ENCODE measurements around the gene CELF1. TPM values are rescaled to one million over a fixed set of nuclear protein-coding genes. Genes with fewer than 3 reads are reported as not detected.

CELF1 gene
- total RNA-seq, 2 experiments from 2014 or later = 120 to 122 TPM

DNA sequence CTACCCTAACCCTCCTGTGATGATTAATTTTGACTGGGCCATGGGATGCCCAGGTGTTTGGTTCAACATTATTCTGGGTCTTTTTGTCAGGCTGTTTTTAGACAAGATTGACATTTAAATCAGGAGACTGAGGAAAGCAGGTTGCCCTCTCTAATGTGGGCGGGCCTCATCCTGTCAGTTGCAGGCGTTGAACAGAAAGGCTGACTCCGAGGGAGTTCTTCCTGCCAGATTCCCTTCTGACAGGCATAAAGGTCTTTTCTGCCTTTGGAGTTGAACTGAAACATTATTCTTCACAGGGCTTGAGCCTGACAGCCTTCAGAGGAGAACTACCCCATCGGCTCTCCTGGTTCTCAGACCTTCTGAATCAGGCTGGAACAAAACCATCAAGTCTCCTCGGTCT lies 122.4 kb downstream of the CELF1 start:
- Mint-ChIP-seq H3K27me3 (no peaks in the 10 kb centered on the region), H3K4me1 (ENCODE audit: low read depth) (peaks cover 5% of the 10 kb centered on the region), H3K4me3 (no peak overlapping the region), H3K36me3 (ENCODE audit: low read depth) (peaks cover 6% of the 10 kb centered on the region), H3K9me3 (no peaks in the 10 kb centered on the region), H3K27ac (no peak overlapping the region)
- CTCF ChIA-PET = no interaction called here
- DNase-seq (no peak), ATAC-seq (no peak)
- TF ChIP-seq, protein P1, sequence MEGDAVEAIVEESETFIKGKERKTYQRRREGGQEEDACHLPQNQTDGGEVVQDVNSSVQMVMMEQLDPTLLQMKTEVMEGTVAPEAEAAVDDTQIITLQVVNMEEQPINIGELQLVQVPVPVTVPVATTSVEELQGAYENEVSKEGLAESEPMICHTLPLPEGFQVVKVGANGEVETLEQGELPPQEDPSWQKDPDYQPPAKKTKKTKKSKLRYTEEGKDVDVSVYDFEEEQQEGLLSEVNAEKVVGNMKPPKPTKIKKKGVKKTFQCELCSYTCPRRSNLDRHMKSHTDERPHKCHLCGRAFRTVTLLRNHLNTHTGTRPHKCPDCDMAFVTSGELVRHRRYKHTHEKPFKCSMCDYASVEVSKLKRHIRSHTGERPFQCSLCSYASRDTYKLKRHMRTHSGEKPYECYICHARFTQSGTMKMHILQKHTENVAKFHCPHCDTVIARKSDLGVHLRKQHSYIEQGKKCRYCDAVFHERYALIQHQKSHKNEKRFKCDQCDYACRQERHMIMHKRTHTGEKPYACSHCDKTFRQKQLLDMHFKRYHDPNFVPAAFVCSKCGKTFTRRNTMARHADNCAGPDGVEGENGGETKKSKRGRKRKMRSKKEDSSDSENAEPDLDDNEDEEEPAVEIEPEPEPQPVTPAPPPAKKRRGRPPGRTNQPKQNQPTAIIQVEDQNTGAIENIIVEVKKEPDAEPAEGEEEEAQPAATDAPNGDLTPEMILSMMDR (IDR thresholded peaks at IDR 0.05) = no peak
- intact Hi-C loops (cut with micrococcal nuclease) = no loop called here
- POLR2A ChIA-PET = interaction anchor here (1.4 kb wide), 1 partner anchor 215 kb away, joined by 3 read pairs; the partner anchor contains the start of gene DDB2

- ChIA-PET CTCF (interaction anchor here (0.6 to 8.3 kb wide), 5 partner anchors 16 to 164 kb away, joined by 3 to 90 read pairs (median 4); partner anchors contain the start of gene SLC39A13), POLR2A (interaction anchor here (0.6 to 4.7 kb wide), 13 partner anchors 10 to 250 kb away, joined by 3 to 54 read pairs (median 4); partner anchors contain the start of genes ACP2, ARFGAP2, KBTBD4 and NDUFS3)
- Mint-ChIP-seq H3K27me3 (no peaks in the 10 kb centered on the region), H3K36me3 (ENCODE audit: low read depth) (peaks cover 37% of the 10 kb centered on the region), H3K4me1 (ENCODE audit: low read depth) (peaks cover 23% of the 10 kb centered on the region), H3K27ac (peak within 1 kb of the TSS; percentile 99), H3K9me3 (no peaks in the 10 kb centered on the region), H3K4me3 (peak within 1 kb of the TSS; percentile 88)
- DNase-seq (peak; percentile 99), ATAC-seq (peak; percentile 98)
- TF ChIP-seq, protein P1 (IDR thresholded peaks at IDR 0.05) = no peak
- intact Hi-C loops (cut with micrococcal nuclease) = no loop called here
Observed at GRCh38 chr11:47426062-47426956, 126.6 kb downstream of the CELF1 start, which contains the start of gene PSMC3. PSMC3 (minus strand) TSS chr11:47426439; CDS start chr11:47426279, 160 bp downstream.

DNA sequence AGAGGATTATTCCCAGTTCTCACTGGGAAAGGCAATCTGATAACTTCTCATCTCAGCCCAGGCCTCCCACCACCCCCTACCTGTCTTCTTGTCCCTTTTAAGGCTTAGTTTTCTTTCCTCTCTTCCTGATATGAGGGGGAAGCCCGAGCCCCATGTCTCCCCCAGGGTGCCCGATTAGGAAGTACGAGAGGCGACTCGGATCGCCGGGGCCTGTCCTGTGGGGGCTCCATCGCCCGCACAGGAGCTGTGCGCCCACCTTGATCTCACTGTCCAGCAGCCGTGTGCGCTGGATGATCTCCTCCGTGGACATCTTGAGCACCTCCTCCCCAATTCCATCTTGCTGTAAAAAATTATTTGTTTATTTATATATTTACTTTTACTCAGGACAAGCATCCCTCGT lies 127.3 kb downstream of the CELF1 start:
- intact Hi-C loops (cut with micrococcal nuclease) = no loop called here
- H3K27me3 Mint-ChIP-seq = no peaks in the 10 kb centered on the region
- TF ChIP-seq, protein P1 (IDR thresholded peaks at IDR 0.05) = no peak
- H3K9me3 Mint-ChIP-seq = no peaks in the 10 kb centered on the region
- POLR2A ChIA-PET = interaction anchor here (0.6 to 4.7 kb wide), 12 partner anchors 9 to 249 kb away, joined by 3 to 54 read pairs (median 4); partner anchors contain the start of genes ACP2, ARFGAP2, KBTBD4 and NDUFS3
- CTCF ChIA-PET = interaction anchor here (0.9 to 8.3 kb wide), 3 partner anchors 16 to 51 kb away, joined by 4 to 90 read pairs (median 16); partner anchors contain the start of gene SLC39A13
- H3K4me3 Mint-ChIP-seq = peak overlapping the region; percentile 88
- peaks cover 42% of the 10 kb centered on the region for H3K36me3 Mint-ChIP-seq (ENCODE audit: low read depth)
- no peak for DNase-seq
- peaks cover 23% of the 10 kb centered on the region for H3K4me1 Mint-ChIP-seq (ENCODE audit: low read depth)
- no peak for ATAC-seq
- peak overlapping the region; percentile 99 for H3K27ac Mint-ChIP-seq

GRCh38 chr11:47418454-47419259 lies 134.3 kb downstream of the CELF1 start:
- H3K9me3 Mint-ChIP-seq = no peaks in the 10 kb centered on the region
- intact Hi-C loops (cut with micrococcal nuclease) = no loop called here
- CTCF ChIA-PET = interaction anchor here (1.4 to 1.6 kb wide), 2 partner anchors 9 to 44 kb away, joined by 4 to 5 read pairs; no protein-coding TSS in a partner anchor

More at GRCh38 chr11:47418454-47419259, 134.3 kb downstream of the CELF1 start:
- DNase-seq (no peak), ATAC-seq (no peak)
- no peak overlapping the region for H3K27ac Mint-ChIP-seq
- no peak overlapping the region for H3K4me3 Mint-ChIP-seq
- peaks cover under 1% of the 10 kb centered on the region for H3K4me1 Mint-ChIP-seq (ENCODE audit: low read depth)
- H3K27me3 Mint-ChIP-seq = no peaks in the 10 kb centered on the region
- H3K36me3 Mint-ChIP-seq (ENCODE audit: low read depth) = peaks cover 40% of the 10 kb centered on the region
- TF ChIP-seq, protein P1 (IDR thresholded peaks at IDR 0.05) = no peak
- POLR2A ChIA-PET = interaction anchor here (1.2 to 2.2 kb wide), 3 partner anchors 9 to 241 kb away, joined by 3 to 15 read pairs (median 9); partner anchors contain the start of genes ARFGAP2 and SLC39A13
